PC-9 (cell line): ENCODE results near the gene RBM28.

Experiments
- CTCF ChIP-seq: fragments of 200-600 bp; sonication (generic); conservative IDR thresholded peaks from 2 replicates; pipeline ENCODE4 v1.6.1; 2017; ENCODE audit warnings: mixed run types, antibody characterized with exemption, mild to moderate bottlenecking, moderate library complexity
- EZH2 ChIP-seq: fragments of 200-600 bp; sonication (generic); IDR thresholded peaks from 2 replicates; pipeline ENCODE4 v1.8.0; 2017; ENCODE audit warnings: antibody characterized with exemption, low read depth

GRCh38 chr7:128366986-128367385 is 23.3 kb upstream of the RBM28 start:
- TF ChIP-seq CTCF (no peak), EZH2 (no peak)
